Activated CD4-positive, alpha-beta T cell treated with anti-CD3 and anti-CD28 coated beads, Interleukin-2, amount 50 U/mL, for 48 hours (primary cell): ENCODE results near the gene SLC7A6OS.

Experiments used
- DNase-seq, 2 experiments: peaks; one replicate each; pipeline ENCODE4 v3.0.0-alpha.2; 2020

Gene SLC7A6OS

GRCh38 chr16:68249371-68249770 lies 61.4 kb downstream of the SLC7A6OS start:
- DNase-seq: no peak
